HepG2 (cell line): ENCODE measurements around the gene CSNK2A2. TPM values are rescaled to one million over a fixed set of nuclear protein-coding genes. Genes with fewer than 3 reads are reported as not detected.
A peak's percentile ranks its signal among the peaks of the same experiment; 100 is the strongest.

ENCODE experiments used
- ARID2 ChIP-seq: sonication (generic); formaldehyde crosslinking; IDR thresholded peaks from 2 replicates; pipeline ENCODE4 v1.8.1; 2022; ENCODE audit warnings: mild to moderate bottlenecking, missing genetic modification reagents, borderline replicate concordance
- BCL3 ChIP-seq: sonication (generic); formaldehyde crosslinking; IDR thresholded peaks from 2 replicates; pipeline ENCODE4 v1.5.1; 2020; ENCODE audit warnings: mild to moderate bottlenecking, missing genetic modification reagents, moderate library complexity
- CEBPZ ChIP-seq: IDR thresholded peaks from 2 replicates; pipeline ENCODE4 v1.6.1; 2012; ENCODE audit warnings: low read length, improper control_type of control experiment
- MXD1 ChIP-seq: sonication (generic); formaldehyde crosslinking; IDR thresholded peaks from 2 replicates; pipeline ENCODE4 v1.4.0; 2020; ENCODE audit warnings: mild to moderate bottlenecking, missing genetic modification reagents
- PREB ChIP-seq: sonication (generic); formaldehyde crosslinking; IDR thresholded peaks from 2 replicates; pipeline ENCODE4 v1.4.0; 2020; ENCODE audit warnings: missing genetic modification reagents
- SMARCE1 ChIP-seq: fragments of 450-650 bp; IDR thresholded peaks from 2 replicates; pipeline ENCODE4 v1.6.1; 2017; ENCODE audit warnings: borderline replicate concordance
- SOX13 ChIP-seq, 3 experiments: fragments of 450-650 bp in 1 of 3; sonication (generic) in 1 of 3; formaldehyde crosslinking in 1 of 3; IDR thresholded peaks in 2 of 3; conservative IDR thresholded peaks in 1 of 3; 2 replicates each; pipeline versions ENCODE4 v1.5.0 to v1.6.1; 2016 to 2020; ENCODE audit warnings: antibody characterized with exemption in 1 of 3, mild to moderate bottlenecking in 1 of 3, missing compliant biosample characterization in 1 of 3, missing genetic modification reagents in 1 of 3, moderate library complexity in 1 of 3
- TBP ChIP-seq: sonication (generic); formaldehyde crosslinking; IDR thresholded peaks from 2 replicates; pipeline ENCODE4 v1.5.0; 2020; ENCODE audit warnings: missing genetic modification reagents
- TIGD3 ChIP-seq: sonication (generic); formaldehyde crosslinking; IDR thresholded peaks from 2 replicates; pipeline ENCODE4 v1.5.1; 2020; ENCODE audit warnings: mild to moderate bottlenecking, missing genetic modification reagents, borderline replicate concordance
- ZBED4 ChIP-seq: sonication (generic); formaldehyde crosslinking; IDR thresholded peaks from 2 replicates; pipeline ENCODE4 v1.4.0; 2020; ENCODE audit warnings: missing genetic modification reagents, borderline replicate concordance
- ZFP1 ChIP-seq: IDR thresholded peaks from 2 replicates; pipeline ENCODE4 v1.6.1; 2016
- ZFP62 ChIP-seq: sonication (generic); formaldehyde crosslinking; IDR thresholded peaks from 2 replicates; pipeline ENCODE4 v1.4.0; 2020; ENCODE audit warnings: missing genetic modification reagents
- ZKSCAN1 ChIP-seq: fragments of 150-350 bp; IDR thresholded peaks from 2 replicates; pipeline ENCODE4 v1.6.1; 2014; ENCODE audit warnings: low read length
- ZNF557 ChIP-seq: sonication (generic); formaldehyde crosslinking; IDR thresholded peaks from 2 replicates; pipeline ENCODE4 v1.4.0; 2020; ENCODE audit warnings: missing genetic modification reagents
- ZNF781 ChIP-seq: sonication (generic); formaldehyde crosslinking; IDR thresholded peaks from 2 replicates; pipeline ENCODE4 v1.5.1; 2020; ENCODE audit warnings: borderline replicate concordance, mild to moderate bottlenecking, missing genetic modification reagents; ENCODE audit errors: not compliant biosample characterization
- polyA plus RNA-seq, 8 experiments: library from polyadenylated mRNA; depleted of rRNA in 3 of 8; stranded (reverse) in 7 of 8; unstranded in 1 of 8; fragments of >200 nt; fragmentation: Illumina TruSeq in 4 of 8; extraction: Trizol in 4 of 8; gene quantifications; 2 replicates each; pipeline versions ENCODE4 v1.2.1 to v1.2.3, GENCODE V29; 2011 to 2016; ENCODE audit warnings: low read depth in 4 of 8, missing spikeins in 1 of 8, mixed read lengths in 1 of 8; ENCODE audit not compliant: insufficient read depth in 1 of 8
- total RNA-seq, 5 experiments: library from RNA; depleted of rRNA; stranded (reverse); fragments of >200 nt; fragmentation: Illumina TruSeq; extraction: Trizol; gene quantifications; 2 replicates each; pipeline ENCODE4 v1.2.3, GENCODE V29; 2016; ENCODE audit warnings: low read depth in 1 of 5

CSNK2A2 gene
- total and polyA plus RNA-seq, 2 of the 13 experiments (the other 11 are each of a cell fraction or from before 2014, with no cell fraction given), result 46.4 to 56.9 TPM

GRCh38 chr16:58129097-58129936 is 68.6 kb downstream of the CSNK2A2 start, which contains the start of gene CFAP20 (continued):
- TF ChIP-seq ARID2 (CRISPR knock-in tag), result peak; percentile 88
- peak; percentile 85; the same call in 1 of the 2 replicates for TF ChIP-seq TIGD3 (CRISPR knock-in tag)
- peak; percentile 89 for TF ChIP-seq ZFP1
- TF ChIP-seq TBP (CRISPR knock-in tag), result no peak
- peak; percentile 91; the same call in 1 of the 2 replicates for TF ChIP-seq BCL3 (CRISPR knock-in tag)
- no peak for TF ChIP-seq CEBPZ
- peak; percentile 91 for TF ChIP-seq MXD1 (CRISPR knock-in tag)
- TF ChIP-seq PREB (CRISPR knock-in tag), result 0 out of 2 replicates have a peak, but pooled peaks have one; percentile 68
- no peak; the same call in 1 of the 2 replicates for TF ChIP-seq ZKSCAN1
- TF ChIP-seq SOX13 (IDR thresholded peaks at IDR 0.05), result no peak
- peak; percentile 45 to 46; a peak in 1 of 4 replicates for TF ChIP-seq SOX13 (CRISPR knock-in tag; conservative IDR thresholded peaks at IDR 0.05 in 1 of 2, IDR thresholded peaks at IDR 0.05 in 1 of 2)
- TF ChIP-seq ZBED4, result peak; percentile 62; the same call in 1 of the 2 replicates
- TF ChIP-seq ZNF781, result peak; percentile 97
- TF ChIP-seq ZFP62 (CRISPR knock-in tag), result no peak
- TF ChIP-seq ZNF557, result peak; percentile 64; the same call in 1 of the 2 replicates
- TF ChIP-seq SMARCE1, result no peak
